GM12892 (cell line): ENCODE measurements around the gene TRA2A. TPM values are rescaled to one million over a fixed set of nuclear protein-coding genes. Genes with fewer than 3 reads are reported as not detected.

Experiments used
- DNase-seq: peaks from one replicate; pipeline ENCODE4 v3.0.0; 2011; ENCODE audit not compliant: insufficient read length
- FAIRE-seq: peaks from 2 replicates; lab custom pipeline; 2011; peaks lifted over from hg19 to GRCh38; lab: Jason Lieb, UNC
- POLR2A ChIP-seq: IDR thresholded peaks from 2 replicates; pipeline ENCODE4 v1.6.1; 2011; ENCODE audit warnings: low read depth, low read length, control low read depth
- POLR2AphosphoS5 ChIP-seq: IDR thresholded peaks from 2 replicates; pipeline ENCODE4 v1.6.1; 2011; ENCODE audit warnings: low read depth, low read length, control low read depth
- TAF1 ChIP-seq: IDR thresholded peaks from 2 replicates; pipeline ENCODE4 v1.6.1; 2011; ENCODE audit warnings: low read depth, mild to moderate bottlenecking, control low read depth, low read length, borderline replicate concordance
- polyA plus RNA-seq: library from polyadenylated mRNA; unstranded; fragments of >200 nt; gene quantifications from one replicate; pipeline ENCODE4 v1.2.1, GENCODE V29; 2012; ENCODE audit warnings: missing spikeins, inconsistent platforms; ENCODE audit not compliant: missing spikeins

TRA2A gene
- 86.8 TPM for polyA plus RNA-seq

- TF ChIP-seq POLR2A (peak; percentile 98), POLR2AphosphoS5 (peak; percentile 97), TAF1 (peak; percentile 95)
- FAIRE-seq (peak; percentile 99), DNase-seq (peak; percentile 89)
Observed at GRCh38 chr7:23531794-23532489, at the start of gene TRA2A. Gene TRA2A (minus strand): TSS chr7:23531981. CDS start chr7:23531824, 157 bp downstream.

GRCh38 chr7:23570592-23571200, 38.9 kb upstream of the TRA2A start:
- TF ChIP-seq POLR2AphosphoS5 (no peak), TAF1 (no peak), POLR2A (no peak)
- DNase-seq (peak; percentile 46), FAIRE-seq (peak; percentile 92)

GRCh38 chr7:23558303-23558702, 26.5 kb upstream of the TRA2A start:
- FAIRE-seq: no peak
- TF ChIP-seq POLR2A: no peak
- TF ChIP-seq POLR2AphosphoS5: no peak
- TF ChIP-seq TAF1: no peak
- DNase-seq: no peak

- DNase-seq (no peak), FAIRE-seq (no peak)
- no peak for TF ChIP-seq POLR2AphosphoS5
- no peak for TF ChIP-seq POLR2A
- TF ChIP-seq TAF1: no peak
Observed at GRCh38 chr7:23547662-23548061, 15.9 kb upstream of the TRA2A start.

GRCh38 chr7:23546897-23547572, 15.3 kb upstream of the TRA2A start:
- DNase-seq: peak; percentile 45
- TF ChIP-seq TAF1: no peak
- no peak for TF ChIP-seq POLR2A
- no peak for TF ChIP-seq POLR2AphosphoS5
- FAIRE-seq: peak; percentile 100

GRCh38 chr7:23545493-23545892, 13.7 kb upstream of the TRA2A start:
- FAIRE-seq: no peak
- TF ChIP-seq POLR2A (no peak), TAF1 (no peak), POLR2AphosphoS5 (no peak)
- no peak for DNase-seq

GRCh38 chr7:23544913-23545354, 13.2 kb upstream of the TRA2A start:
- DNase-seq (no peak), FAIRE-seq (peak; percentile 89)

GRCh38 chr7:23542752-23543151, 11.0 kb upstream of the TRA2A start:
- no peak for FAIRE-seq
- no peak for DNase-seq
- no peak for TF ChIP-seq TAF1
- TF ChIP-seq POLR2A: no peak
- no peak for TF ChIP-seq POLR2AphosphoS5

More at GRCh38 chr7:23544913-23545354, 13.2 kb upstream of the TRA2A start:
- TF ChIP-seq POLR2AphosphoS5 (no peak), TAF1 (no peak), POLR2A (no peak)

- FAIRE-seq: peak; percentile 67
- TF ChIP-seq POLR2AphosphoS5: no peak
- no peak for TF ChIP-seq POLR2A
- TF ChIP-seq TAF1: no peak
Observed at GRCh38 chr7:23539494-23539907, 7.7 kb upstream of the TRA2A start.

GRCh38 chr7:23538301-23538700, 6.5 kb upstream of the TRA2A start:
- FAIRE-seq (no peak), DNase-seq (no peak)
- TF ChIP-seq POLR2AphosphoS5 (no peak), TAF1 (no peak), POLR2A (no peak)

More at GRCh38 chr7:23539494-23539907, 7.7 kb upstream of the TRA2A start:
- DNase-seq: no peak

- no peak for DNase-seq
- TF ChIP-seq POLR2AphosphoS5 (no peak), TAF1 (no peak), POLR2A (no peak)
- no peak for FAIRE-seq
Observed at GRCh38 chr7:23533238-23533604, 1.4 kb upstream of the TRA2A start.

GRCh38 chr7:23532490-23533237, 883 bp upstream of the TRA2A start:
- no peak for FAIRE-seq
- DNase-seq: no peak
- TF ChIP-seq POLR2A: no peak
- no peak for TF ChIP-seq TAF1
- no peak for TF ChIP-seq POLR2AphosphoS5
